HepG2 (cell line): Measurements from ENCODE around the gene CNOT10. TPM values are rescaled to one million over a fixed set of nuclear protein-coding genes. Genes with fewer than 3 reads are reported as not detected.

Experiments used
- CHD4 ChIP-seq: fragments of 200-600 bp; sonication (generic); IDR thresholded peaks from 2 replicates; pipeline ENCODE4 v1.7.0; 2017; ENCODE audit warnings: mild to moderate bottlenecking, low read length, borderline replicate concordance
- DMAP1 ChIP-seq: IDR thresholded peaks from 2 replicates; pipeline ENCODE4 v1.6.1; 2016
- EP300 ChIP-seq, 3 experiments: sonication (generic) in 1 of 3; formaldehyde crosslinking in 1 of 3; IDR thresholded peaks; 2 replicates each; pipeline versions ENCODE4 v1.5.1 to v1.6.1; 2011 to 2020; ENCODE audit warnings: low read depth in 2 of 3, low read length in 2 of 3, borderline replicate concordance in 1 of 3, improper control_type of control experiment in 1 of 3, mild to moderate bottlenecking in 1 of 3, missing genetic modification reagents in 1 of 3, moderate library complexity in 1 of 3
- FOXJ3 ChIP-seq: sonication (generic); formaldehyde crosslinking; IDR thresholded peaks from 2 replicates; pipeline ENCODE4 v1.4.0; 2020; ENCODE audit warnings: missing genetic modification reagents, mild to moderate bottlenecking, borderline replicate concordance
- GABPB1 ChIP-seq: IDR thresholded peaks from 2 replicates; pipeline ENCODE4 v1.6.1; 2016; ENCODE audit warnings: mild to moderate bottlenecking, missing genetic modification reagents, moderate library complexity, missing compliant biosample characterization
- HDAC1 ChIP-seq: sonication (generic); formaldehyde crosslinking; IDR thresholded peaks from 2 replicates; pipeline ENCODE4 v1.5.1; 2020; ENCODE audit warnings: mild to moderate bottlenecking, missing genetic modification reagents
- MED1 ChIP-seq: sonication (generic); formaldehyde crosslinking; IDR thresholded peaks from 2 replicates; pipeline ENCODE4 v1.4.0; 2020; ENCODE audit warnings: missing genetic modification reagents
- MEIS1 ChIP-seq: sonication (generic); formaldehyde crosslinking; IDR thresholded peaks from 2 replicates; pipeline ENCODE4 v1.9.0; 2021; ENCODE audit warnings: mild to moderate bottlenecking, missing genetic modification reagents, moderate library complexity, borderline replicate concordance
- NFKB2 ChIP-seq: sonication (generic); formaldehyde crosslinking; IDR thresholded peaks from 2 replicates; pipeline ENCODE4 v1.4.0; 2020; ENCODE audit warnings: missing genetic modification reagents, borderline replicate concordance
- POLR2G ChIP-seq: fragments of 200-400 bp; formaldehyde crosslinking; IDR thresholded peaks from 2 replicates; pipeline ENCODE4 v1.6.1; 2018; ENCODE audit warnings: mild to moderate bottlenecking, low read depth, low read length, moderate library complexity
- RBM22 ChIP-seq: fragments of 200-400 bp; formaldehyde crosslinking; optimal IDR thresholded peaks from 2 replicates; pipeline ENCODE3; 2017; ENCODE audit warnings: mild to moderate bottlenecking, low read length, moderate library complexity
- RFXAP ChIP-seq: sonication (generic); formaldehyde crosslinking; IDR thresholded peaks from 2 replicates; pipeline ENCODE4 v1.4.0; 2020; ENCODE audit warnings: missing genetic modification reagents, borderline replicate concordance
- THAP11 ChIP-seq: IDR thresholded peaks from 2 replicates; pipeline ENCODE4 v1.6.1; 2016; ENCODE audit warnings: missing biosample characterization, missing genetic modification reagents
- TRIM24 ChIP-seq: sonication (generic); formaldehyde crosslinking; IDR thresholded peaks from 2 replicates; pipeline ENCODE4 v1.8.0; 2022; ENCODE audit warnings: mild to moderate bottlenecking, missing genetic modification reagents
- YEATS4 ChIP-seq: sonication (generic); formaldehyde crosslinking; IDR thresholded peaks from 2 replicates; pipeline ENCODE4 v1.4.0; 2020; ENCODE audit warnings: missing genetic modification reagents, borderline replicate concordance
- ZBTB7B ChIP-seq: sonication (generic); formaldehyde crosslinking; IDR thresholded peaks from 2 replicates; pipeline ENCODE4 v1.4.0; 2020; ENCODE audit warnings: missing genetic modification reagents
- ZNF264 ChIP-seq: sonication (generic); formaldehyde crosslinking; IDR thresholded peaks from 2 replicates; pipeline ENCODE4 v1.4.0; 2020; ENCODE audit warnings: missing genetic modification reagents
- ZNF563 ChIP-seq: sonication (generic); formaldehyde crosslinking; IDR thresholded peaks from 2 replicates; pipeline ENCODE4 v1.8.0; 2022; ENCODE audit warnings: mild to moderate bottlenecking, moderate library complexity, missing genetic modification reagents
- ZNF781 ChIP-seq: sonication (generic); formaldehyde crosslinking; IDR thresholded peaks from 2 replicates; pipeline ENCODE4 v1.5.1; 2020; ENCODE audit warnings: borderline replicate concordance, mild to moderate bottlenecking, missing genetic modification reagents; ENCODE audit errors: not compliant biosample characterization
- polyA plus RNA-seq, 8 experiments: library from polyadenylated mRNA; depleted of rRNA in 3 of 8; stranded (reverse) in 7 of 8; unstranded in 1 of 8; fragments of >200 nt; fragmentation: Illumina TruSeq in 4 of 8; extraction: Trizol in 4 of 8; gene quantifications; 2 replicates each; pipeline versions ENCODE4 v1.2.1 to v1.2.3, GENCODE V29; 2011 to 2016; ENCODE audit warnings: low read depth in 4 of 8, missing spikeins in 1 of 8, mixed read lengths in 1 of 8; ENCODE audit not compliant: insufficient read depth in 1 of 8
- total RNA-seq, 5 experiments: library from RNA; depleted of rRNA; stranded (reverse); fragments of >200 nt; fragmentation: Illumina TruSeq; extraction: Trizol; gene quantifications; 2 replicates each; pipeline ENCODE4 v1.2.3, GENCODE V29; 2016; ENCODE audit warnings: low read depth in 1 of 5
- TF ChIP-seq, protein P1 (sequence below): IDR thresholded peaks from 2 replicates; pipeline ENCODE4 v1.6.1; 2016
- TF ChIP-seq, protein P2 (sequence below): sonication (generic); formaldehyde crosslinking; IDR thresholded peaks from 2 replicates; pipeline ENCODE4 v1.8.0; 2022; ENCODE audit warnings: mild to moderate bottlenecking, missing genetic modification reagents, borderline replicate concordance
- TF ChIP-seq, protein P3 (sequence below): sonication (generic); formaldehyde crosslinking; IDR thresholded peaks from 2 replicates; pipeline ENCODE4 v1.4.0; 2020; ENCODE audit warnings: missing genetic modification reagents

CNOT10 gene
- total and polyA plus RNA-seq, 2 of the 13 experiments (the other 11 are each of a cell fraction or from before 2014, with no cell fraction given): 21.2 to 34.1 TPM

DNA sequence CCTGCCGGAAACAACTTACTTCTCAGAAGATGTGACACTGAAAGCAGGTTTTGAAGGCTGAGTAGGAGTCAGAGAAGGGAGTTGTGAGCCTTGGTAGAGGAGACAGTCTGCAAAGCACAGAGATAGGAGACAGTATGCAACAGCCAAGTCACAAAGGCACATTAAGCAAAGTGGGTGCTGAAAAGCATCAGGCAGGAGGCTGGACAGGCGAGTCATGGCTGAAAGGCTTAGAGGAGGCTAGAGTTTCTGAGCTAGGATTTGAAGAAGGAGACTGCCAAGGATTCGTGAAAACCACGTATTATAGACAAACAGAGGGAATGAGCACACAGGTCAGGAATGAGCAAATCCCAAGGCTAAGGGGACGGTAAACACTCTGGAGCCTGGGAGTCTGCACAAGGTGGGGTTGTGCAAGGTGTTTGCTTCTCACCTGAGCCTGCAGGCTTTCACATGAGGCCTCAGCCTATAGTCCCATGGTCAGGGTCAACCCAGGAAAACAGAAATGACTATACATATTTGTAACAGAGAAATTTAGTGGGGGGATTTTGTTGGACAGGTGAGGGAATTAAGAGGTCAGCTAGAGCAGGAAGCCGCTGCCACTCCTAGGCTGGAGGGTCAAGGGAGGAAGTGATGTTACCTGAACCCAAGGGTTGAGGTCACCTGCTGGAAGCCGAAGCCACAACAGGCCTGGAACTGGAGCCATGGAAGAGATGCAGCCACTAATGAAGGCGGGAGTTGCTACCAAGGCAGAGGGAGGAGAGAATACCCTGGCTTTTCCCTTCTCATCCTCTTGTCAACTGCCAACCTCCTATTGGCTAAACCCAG lies 109.7 kb downstream of the CNOT10 start (continued):
- no peak for TF ChIP-seq POLR2G
- TF ChIP-seq FOXJ3 (CRISPR knock-in tag): peak; percentile 93; the same call in 1 of the 2 replicates
- TF ChIP-seq, protein P1, sequence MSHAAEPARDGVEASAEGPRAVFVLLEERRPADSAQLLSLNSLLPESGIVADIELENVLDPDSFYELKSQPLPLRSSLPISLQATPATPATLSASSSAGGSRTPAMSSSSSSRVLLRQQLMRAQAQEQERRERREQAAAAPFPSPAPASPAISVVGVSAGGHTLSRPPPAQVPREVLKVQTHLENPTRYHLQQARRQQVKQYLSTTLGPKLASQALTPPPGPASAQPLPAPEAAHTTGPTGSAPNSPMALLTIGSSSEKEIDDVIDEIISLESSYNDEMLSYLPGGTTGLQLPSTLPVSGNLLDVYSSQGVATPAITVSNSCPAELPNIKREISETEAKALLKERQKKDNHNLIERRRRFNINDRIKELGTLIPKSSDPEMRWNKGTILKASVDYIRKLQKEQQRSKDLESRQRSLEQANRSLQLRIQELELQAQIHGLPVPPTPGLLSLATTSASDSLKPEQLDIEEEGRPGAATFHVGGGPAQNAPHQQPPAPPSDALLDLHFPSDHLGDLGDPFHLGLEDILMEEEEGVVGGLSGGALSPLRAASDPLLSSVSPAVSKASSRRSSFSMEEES (CRISPR knock-in tag): peak; percentile 72; the same call in 1 of the 2 replicates
- TF ChIP-seq ZNF563 (CRISPR knock-in tag): 0 out of 2 replicates have a peak, but pooled peaks have one; percentile 38
- no peak for TF ChIP-seq TRIM24 (CRISPR knock-in tag)
- TF ChIP-seq MED1 (CRISPR knock-in tag): peak; percentile 92
- 0 out of 2 replicates have a peak, but pooled peaks have one; percentile 59 for TF ChIP-seq ZNF264 (CRISPR knock-in tag)
- TF ChIP-seq NFKB2: 0 out of 2 replicates have a peak, but pooled peaks have one; percentile 21
- no peak for TF ChIP-seq ZNF781
- peak; percentile 81; the same call in 1 of the 2 replicates for TF ChIP-seq RFXAP (CRISPR knock-in tag)
- TF ChIP-seq RBM22: no peak
- TF ChIP-seq EP300 (IDR thresholded peaks at IDR 0.05; ENCODE audit: low read depth in 2 of 2, low read length in 2 of 2): peak; percentile 87 to 97; a peak in 3 of 4 replicates
- TF ChIP-seq EP300 (CRISPR knock-in tag; IDR thresholded peaks at IDR 0.05; ENCODE audit: borderline replicate concordance): peak; percentile 94
- peak; percentile 74; the same call in 1 of the 2 replicates for TF ChIP-seq MEIS1 (CRISPR knock-in tag)
- TF ChIP-seq HDAC1 (CRISPR knock-in tag): peak; percentile 30; the same call in 1 of the 2 replicates
- TF ChIP-seq THAP11: peak; percentile 33; the same call in 1 of the 2 replicates
- 0 out of 2 replicates have a peak, but pooled peaks have one; percentile 19 for TF ChIP-seq DMAP1 (CRISPR knock-in tag)
- TF ChIP-seq GABPB1: peak; percentile 62; the same call in 1 of the 2 replicates
- TF ChIP-seq CHD4: peak; percentile 58; the same call in 1 of the 2 replicates
- TF ChIP-seq YEATS4: peak; percentile 70; the same call in 1 of the 2 replicates
- TF ChIP-seq, protein P2, sequence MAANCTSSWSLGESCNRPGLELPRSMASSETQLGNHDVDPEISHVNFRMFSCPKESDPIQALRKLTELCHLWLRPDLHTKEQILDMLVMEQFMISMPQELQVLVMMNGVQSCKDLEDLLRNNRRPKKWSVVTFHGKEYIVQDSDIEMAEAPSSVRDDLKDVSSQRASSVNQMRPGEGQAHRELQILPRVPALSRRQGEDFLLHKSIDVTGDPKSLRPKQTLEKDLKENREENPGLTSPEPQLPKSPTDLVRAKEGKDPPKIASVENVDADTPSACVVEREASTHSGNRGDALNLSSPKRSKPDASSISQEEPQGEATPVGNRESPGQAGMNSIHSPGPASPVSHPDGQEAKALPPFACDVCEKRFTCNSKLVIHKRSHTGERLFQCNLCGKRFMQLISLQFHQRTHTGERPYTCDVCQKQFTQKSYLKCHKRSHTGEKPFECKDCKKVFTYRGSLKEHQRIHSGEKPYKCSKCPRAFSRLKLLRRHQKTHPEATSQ: peak; percentile 49; the same call in 1 of the 2 replicates
- TF ChIP-seq, protein P3, sequence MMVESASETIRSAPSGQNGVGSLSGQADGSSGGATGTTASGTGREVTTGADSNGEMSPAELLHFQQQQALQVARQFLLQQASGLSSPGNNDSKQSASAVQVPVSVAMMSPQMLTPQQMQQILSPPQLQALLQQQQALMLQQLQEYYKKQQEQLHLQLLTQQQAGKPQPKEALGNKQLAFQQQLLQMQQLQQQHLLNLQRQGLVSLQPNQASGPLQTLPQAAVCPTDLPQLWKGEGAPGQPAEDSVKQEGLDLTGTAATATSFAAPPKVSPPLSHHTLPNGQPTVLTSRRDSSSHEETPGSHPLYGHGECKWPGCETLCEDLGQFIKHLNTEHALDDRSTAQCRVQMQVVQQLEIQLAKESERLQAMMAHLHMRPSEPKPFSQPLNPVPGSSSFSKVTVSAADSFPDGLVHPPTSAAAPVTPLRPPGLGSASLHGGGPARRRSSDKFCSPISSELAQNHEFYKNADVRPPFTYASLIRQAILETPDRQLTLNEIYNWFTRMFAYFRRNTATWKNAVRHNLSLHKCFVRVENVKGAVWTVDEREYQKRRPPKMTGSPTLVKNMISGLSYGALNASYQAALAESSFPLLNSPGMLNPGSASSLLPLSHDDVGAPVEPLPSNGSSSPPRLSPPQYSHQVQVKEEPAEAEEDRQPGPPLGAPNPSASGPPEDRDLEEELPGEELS: peak; percentile 95
- 0 out of 2 replicates have a peak, but pooled peaks have one; percentile 66 for TF ChIP-seq ZBTB7B (CRISPR knock-in tag)
